NB4 (cell line): ENCODE data around the gene CSF3.

ENCODE experiments used
- DNase-seq: peaks from one replicate; pipeline ENCODE4 v3.0.0; 2010; ENCODE audit warnings: low read depth
- H3K4me3 ChIP-seq: one replicate; pipeline ENCODE4 v1.5.1; 2011; ENCODE audit warnings: mild to moderate bottlenecking, low read depth, low read length, moderate library complexity
- CTCF ChIP-seq: IDR thresholded peaks from one replicate; pipeline ENCODE4 v1.5.1; 2012; ENCODE audit warnings: low read depth, low read length
- MYC ChIP-seq: IDR thresholded peaks from 2 replicates; pipeline ENCODE4 v1.6.1; 2011; ENCODE audit warnings: low read depth, low read length
- POLR2A ChIP-seq: IDR thresholded peaks from 2 replicates; pipeline ENCODE4 v1.6.1; 2011; ENCODE audit warnings: mild to moderate bottlenecking; ENCODE audit not compliant: insufficient read length; ENCODE audit errors: extremely low read depth
- TF ChIP-seq, protein P1 (sequence below): IDR thresholded peaks from 2 replicates; pipeline ENCODE4 v1.6.1; 2011; ENCODE audit warnings: low read depth, low read length

Gene CSF3

DNA sequence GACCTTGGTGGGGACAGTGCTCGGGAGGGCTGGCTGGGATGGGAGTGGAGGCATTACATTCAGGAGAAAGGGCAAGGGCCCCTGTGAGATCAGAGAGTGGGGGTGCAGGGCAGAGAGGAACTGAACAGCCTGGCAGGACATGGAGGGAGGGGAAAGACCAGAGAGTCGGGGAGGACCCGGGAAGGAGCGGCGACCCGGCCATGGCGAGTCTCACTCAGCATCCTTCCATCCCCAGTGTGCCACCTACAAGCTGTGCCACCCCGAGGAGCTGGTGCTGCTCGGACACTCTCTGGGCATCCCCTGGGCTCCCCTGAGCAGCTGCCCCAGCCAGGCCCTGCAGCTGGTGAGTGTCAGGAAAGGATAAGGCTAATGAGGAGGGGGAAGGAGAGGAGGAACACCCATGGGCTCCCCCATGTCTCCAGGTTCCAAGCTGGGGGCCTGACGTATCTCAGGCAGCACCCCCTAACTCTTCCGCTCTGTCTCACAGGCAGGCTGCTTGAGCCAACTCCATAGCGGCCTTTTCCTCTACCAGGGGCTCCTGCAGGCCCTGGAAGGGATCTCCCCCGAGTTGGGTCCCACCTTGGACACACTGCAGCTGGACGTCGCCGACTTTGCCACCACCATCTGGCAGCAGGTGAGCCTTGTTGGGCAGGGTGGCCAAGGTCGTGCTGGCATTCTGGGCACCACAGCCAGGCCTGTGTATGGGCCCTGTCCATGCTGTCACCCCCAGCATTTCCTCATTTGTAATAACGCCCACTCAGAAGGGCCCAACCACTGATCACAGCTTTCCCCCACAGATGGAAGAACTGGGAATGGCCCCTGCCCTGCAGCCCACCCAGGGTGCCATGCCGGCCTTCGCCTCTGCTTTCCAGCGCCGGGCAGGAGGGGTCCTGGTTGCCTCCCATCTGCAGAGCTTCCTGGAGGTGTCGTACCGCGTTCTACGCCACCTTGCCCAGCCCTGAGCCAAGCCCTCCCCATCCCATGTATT lies 1.1 kb downstream of the CSF3 start:
- H3K4me3 ChIP-seq: no peak overlapping the region
- TF ChIP-seq POLR2A (no peak), MYC (no peak), CTCF (no peak)
- TF ChIP-seq, protein P1, sequence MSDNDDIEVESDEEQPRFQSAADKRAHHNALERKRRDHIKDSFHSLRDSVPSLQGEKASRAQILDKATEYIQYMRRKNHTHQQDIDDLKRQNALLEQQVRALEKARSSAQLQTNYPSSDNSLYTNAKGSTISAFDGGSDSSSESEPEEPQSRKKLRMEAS: no peak
- DNase-seq: no peak

GRCh38 chr17:40017422-40018080 lies 2.3 kb downstream of the CSF3 start:
- DNase-seq: no peak
- TF ChIP-seq POLR2A: no peak
- no peak for TF ChIP-seq CTCF
- TF ChIP-seq, protein P1: no peak
- no peak for TF ChIP-seq MYC
- H3K4me3 ChIP-seq: no peak overlapping the region

DNA sequence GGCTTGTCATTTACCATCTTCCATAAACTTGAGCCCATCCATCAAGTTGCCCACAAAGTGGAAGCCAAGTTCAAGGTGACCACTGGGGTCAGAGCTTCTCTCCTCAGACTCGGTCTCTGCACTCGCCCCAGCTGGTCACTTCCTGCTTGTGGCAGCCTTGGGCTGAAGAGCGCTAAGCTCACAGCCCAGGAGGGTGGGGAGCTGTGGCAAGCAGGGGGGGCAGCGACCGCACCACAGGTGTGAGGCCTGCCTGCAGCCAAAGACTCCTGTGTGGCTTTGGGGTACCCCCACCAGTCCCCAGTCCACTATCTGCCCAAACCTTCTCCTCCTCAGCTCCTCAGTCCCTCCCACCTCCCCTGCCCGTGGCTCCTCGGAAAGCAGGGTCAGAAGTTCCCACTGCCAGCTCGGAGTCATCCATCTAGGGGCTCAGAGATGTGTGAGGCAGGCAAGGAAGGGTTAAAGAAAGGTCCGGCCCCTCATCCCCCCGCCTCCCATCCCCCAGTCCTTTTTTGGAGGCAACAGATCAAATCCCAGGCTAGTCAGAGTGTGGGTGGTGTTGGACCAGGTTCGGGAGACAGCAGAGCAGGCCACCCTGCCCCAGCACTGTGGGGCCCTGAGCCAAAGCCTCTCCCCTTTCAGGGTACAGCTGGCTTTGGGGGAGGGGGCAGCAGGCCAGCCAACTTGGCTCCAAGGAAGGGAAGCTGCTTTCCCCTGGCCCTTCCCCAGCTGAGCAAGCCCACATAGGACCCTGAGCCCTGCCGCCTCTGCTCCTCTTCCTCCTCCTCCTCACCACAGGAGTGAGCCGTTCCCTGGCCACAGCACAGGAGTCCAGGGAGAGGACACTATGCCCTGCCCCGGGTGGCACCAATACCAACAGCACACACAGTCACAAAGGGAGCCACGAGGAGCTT lies 3.2 kb downstream of the CSF3 start:
- no peak for DNase-seq
- no peak overlapping the region for H3K4me3 ChIP-seq
- TF ChIP-seq, protein P1: no peak
- TF ChIP-seq POLR2A (no peak), MYC (no peak), CTCF (no peak)

- DNase-seq: no peak
- TF ChIP-seq, protein P1: no peak
- TF ChIP-seq MYC: no peak
- TF ChIP-seq CTCF: no peak
- no peak for TF ChIP-seq POLR2A
Measured at GRCh38 chr17:40019140-40019991, 4.1 kb downstream of the CSF3 start.

DNA sequence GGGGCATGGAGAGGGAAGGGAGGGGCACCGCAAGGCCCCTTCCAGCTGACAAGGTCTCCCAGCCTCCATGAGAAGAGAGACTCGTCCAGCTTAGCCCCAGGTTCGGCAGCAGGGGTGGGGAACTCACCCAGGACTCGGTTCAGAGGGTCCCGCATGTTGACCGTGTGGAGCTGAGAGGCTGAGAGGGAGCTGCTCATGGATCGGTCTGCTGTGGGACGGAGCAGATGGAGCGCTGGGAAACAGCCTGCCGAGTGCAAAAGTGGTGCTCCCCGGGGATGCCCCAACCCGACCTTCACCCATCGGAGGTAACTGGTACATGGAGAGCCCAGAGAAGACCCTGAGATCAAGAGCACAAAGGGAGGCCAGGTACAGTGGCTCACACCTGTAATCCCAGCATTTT lies 4.9 kb downstream of the CSF3 start:
- no peak overlapping the region for H3K4me3 ChIP-seq
- TF ChIP-seq POLR2A (no peak), MYC (no peak), CTCF (no peak)
- TF ChIP-seq, protein P1: no peak
- no peak for DNase-seq

More at GRCh38 chr17:40019140-40019991, 4.1 kb downstream of the CSF3 start:
- H3K4me3 ChIP-seq: no peak overlapping the region
